HG02759 (cell line): ENCODE measurements around the gene NEGR1.

Experiments
- ATAC-seq: cut with Tn5 transposase; IDR thresholded peaks from one replicate; pipeline ENCODE4 v1.9.1; 2021; ENCODE audit warnings: mild to moderate bottlenecking, moderate library complexity; ENCODE audit not compliant: unreplicated experiment

NEGR1 gene

GRCh38 chr1:72282271-72283021 lies at the start of gene NEGR1:
NEGR1 (minus strand) TSS chr1:72282539.
- ATAC-seq, result peak; percentile 87

- no peak for ATAC-seq
Measured at GRCh38 chr1:72326494-72326893, 44.2 kb upstream of the NEGR1 start.

GRCh38 chr1:72324451-72324850 lies 42.1 kb upstream of the NEGR1 start:
- no peak for ATAC-seq

- no peak for ATAC-seq
Measured at GRCh38 chr1:72322910-72323309, 40.6 kb upstream of the NEGR1 start.

- ATAC-seq, result no peak
Measured at GRCh38 chr1:72296501-72296900, 14.2 kb upstream of the NEGR1 start.

- no peak for ATAC-seq
Measured at GRCh38 chr1:72288886-72289285, 6.5 kb upstream of the NEGR1 start.

- no peak for ATAC-seq
Measured at GRCh38 chr1:72286401-72286800, 4.1 kb upstream of the NEGR1 start.

GRCh38 chr1:72285074-72285425 lies 2.7 kb upstream of the NEGR1 start:
- no peak for ATAC-seq

- ATAC-seq, result peak; percentile 38
Measured at GRCh38 chr1:72284348-72285073, 2.2 kb upstream of the NEGR1 start.

GRCh38 chr1:72284084-72284347 lies 1.7 kb upstream of the NEGR1 start:
- ATAC-seq, result no peak

GRCh38 chr1:72283307-72284083 lies 1.2 kb upstream of the NEGR1 start:
- ATAC-seq, result peak; percentile 24

GRCh38 chr1:72283022-72283306 lies 625 bp upstream of the NEGR1 start:
- ATAC-seq, result peak; percentile 9

GRCh38 chr1:72281637-72282270 lies 585 bp downstream of the NEGR1 start:
- ATAC-seq, result no peak

- ATAC-seq, result no peak
Measured at GRCh38 chr1:72281144-72281543, 1.2 kb downstream of the NEGR1 start.

GRCh38 chr1:72280711-72281110 lies 1.6 kb downstream of the NEGR1 start:
- no peak for ATAC-seq

GRCh38 chr1:72280131-72280530 lies 2.2 kb downstream of the NEGR1 start:
- ATAC-seq, result no peak

- no peak for ATAC-seq
Measured at GRCh38 chr1:72278461-72278860, 3.9 kb downstream of the NEGR1 start.

- no peak for ATAC-seq
Measured at GRCh38 chr1:72271555-72272085, 10.7 kb downstream of the NEGR1 start.

GRCh38 chr1:72262735-72263134 lies 19.6 kb downstream of the NEGR1 start:
- no peak for ATAC-seq

- ATAC-seq, result no peak
Measured at GRCh38 chr1:72253132-72253531, 29.2 kb downstream of the NEGR1 start.

- no peak for ATAC-seq
Measured at GRCh38 chr1:72241397-72241796, 40.9 kb downstream of the NEGR1 start.
